Keratinocyte (primary cell): Measurements from ENCODE around the gene S100A7A. TPM values are rescaled to one million over a fixed set of nuclear protein-coding genes. Genes with fewer than 3 reads are reported as not detected.

Experiments
- DNase-seq: peaks from one replicate; pipeline ENCODE4 v3.0.0-alpha.2; 2011; ENCODE audit warnings: low read depth, missing footprints, low spot score
- FAIRE-seq: peaks from 2 replicates; lab custom pipeline; 2011; peaks lifted over from hg19 to GRCh38; lab: Jason Lieb, UNC
- H2AFZ ChIP-seq: 2 replicates; pipeline ENCODE4 v1.6.0; 2012; ENCODE audit warnings: low read length, control low read depth, inconsistent platforms; ENCODE audit not compliant: control insufficient read depth
- H3K27ac ChIP-seq: 2 replicates; pipeline ENCODE4 v1.5.1; 2011; ENCODE audit warnings: low read length; ENCODE audit not compliant: control insufficient read depth, insufficient read depth
- H3K27me3 ChIP-seq: 3 replicates; pipeline ENCODE4 v1.6.0; 2011; ENCODE audit warnings: low read length; ENCODE audit not compliant: control insufficient read depth, insufficient read depth; ENCODE audit errors: extremely low read depth
- H3K36me3 ChIP-seq, 2 experiments: 2 replicates in 1 of 2; 3 replicates in 1 of 2; pipeline ENCODE4 v1.5.1; 2011; ENCODE audit warnings: low read length in 2 of 2, mild to moderate bottlenecking in 1 of 2; ENCODE audit not compliant: control insufficient read depth in 2 of 2, insufficient read depth in 2 of 2; ENCODE audit errors: extremely low read depth in 1 of 2
- H3K4me1 ChIP-seq: 3 replicates; pipeline ENCODE4 v1.5.1; 2011; ENCODE audit warnings: low read length; ENCODE audit not compliant: control insufficient read depth, insufficient read depth; ENCODE audit errors: extremely low read depth
- H3K4me2 ChIP-seq: 3 replicates; pipeline ENCODE4 v1.6.0; 2011; ENCODE audit warnings: low read depth, low read length; ENCODE audit not compliant: control insufficient read depth, insufficient read depth; ENCODE audit errors: extremely low read depth
- H3K4me3 ChIP-seq, 3 experiments: fragments of 200-600 bp in 1 of 3; sonication (generic) in 1 of 3; 2 replicates in 2 of 3; 3 replicates in 1 of 3; pipeline ENCODE4 v1.5.1; 2011 to 2016; ENCODE audit warnings: low read length in 3 of 3, mild to moderate bottlenecking in 3 of 3, control low read depth in 2 of 3, inconsistent platforms in 1 of 3, low read depth in 1 of 3, mixed read lengths in 1 of 3, mixed run types in 1 of 3, moderate library complexity in 1 of 3; ENCODE audit not compliant: control insufficient read depth in 2 of 3, insufficient read depth in 2 of 3; ENCODE audit errors: extremely low read depth in 1 of 3
- H3K79me2 ChIP-seq: 2 replicates; pipeline ENCODE4 v1.6.0; 2012; ENCODE audit warnings: low read length; ENCODE audit not compliant: control insufficient read depth, insufficient read depth
- H3K9ac ChIP-seq: 3 replicates; pipeline ENCODE4 v1.6.0; 2011; ENCODE audit warnings: low read length; ENCODE audit not compliant: control insufficient read depth, insufficient read depth; ENCODE audit errors: extremely low read depth
- H3K9me1 ChIP-seq: 3 replicates; pipeline ENCODE4 v1.6.0; 2011; ENCODE audit warnings: low read length; ENCODE audit not compliant: control insufficient read depth, insufficient read depth; ENCODE audit errors: extremely low read depth
- H3K9me3 ChIP-seq: 2 replicates; pipeline ENCODE4 v1.5.1; 2012; ENCODE audit warnings: low read depth, low read length; ENCODE audit not compliant: control insufficient read depth
- H4K20me1 ChIP-seq: 3 replicates; pipeline ENCODE4 v1.6.0; 2011; ENCODE audit warnings: low read length; ENCODE audit not compliant: control insufficient read depth, insufficient read depth; ENCODE audit errors: extremely low read depth
- CTCF ChIP-seq, 3 experiments: IDR thresholded peaks in 1 of 3; conservative IDR thresholded peaks in 1 of 3; optimal IDR thresholded peaks in 1 of 3; 2 replicates in 2 of 3; 3 replicates in 1 of 3; pipeline versions ENCODE3 to v1.5.1; 2011; ENCODE audit warnings: low read length in 3 of 3, mild to moderate bottlenecking in 3 of 3, moderate library complexity in 2 of 3, control low read depth in 1 of 3, inconsistent platforms in 1 of 3; ENCODE audit not compliant: insufficient read depth in 2 of 3; ENCODE audit errors: extremely low read depth in 1 of 3
- EZH2 ChIP-seq: IDR thresholded peaks from one replicate; pipeline ENCODE4 v1.6.1; 2012; ENCODE audit warnings: inconsistent platforms, mild to moderate bottlenecking, low read length, moderate library complexity
- dilution Hi-C: fragments of 300-500 bp; cut with MboI; formaldehyde crosslinking; loops from one replicate; pipeline ENCODE4 v1.7.0; 2020; ENCODE audit warnings: low sequenced_read_pairs; ENCODE audit not compliant: extremely low pct_ligation_motif_present
- polyA plus RNA-seq, 5 experiments: library from polyadenylated mRNA; depleted of rRNA in 3 of 5; stranded (reverse) in 3 of 5; stranded (forward) in 1 of 5; unstranded in 1 of 5; fragments of >200 nt; gene quantifications; 1 replicate in 1 of 5; 2 replicates in 3 of 5; 3 replicates in 1 of 5; pipeline versions ENCODE4 v1.2.1 to v1.2.3, GENCODE V29; 2011 to 2012; ENCODE audit warnings: missing spikeins in 2 of 5, low read depth in 1 of 5, low replicate concordance in 1 of 5

Gene S100A7A
- polyA plus RNA-seq, 1 donor (not counting 4 experiments of a cell fraction or from before 2014, with no cell fraction given): not detected

- dilution Hi-C loops: no loop called here
- no peak for TF ChIP-seq EZH2
- TF ChIP-seq CTCF (optimal IDR thresholded peaks at IDR 0.05 in 1 of 3, IDR thresholded peaks at IDR 0.05 in 1 of 3, conservative IDR thresholded peaks at IDR 0.05 in 1 of 3; ENCODE audit: extremely low read depth in 1 of 3, insufficient read depth in 2 of 3, low read length in 3 of 3): no peak
Measured at GRCh38 chr1:153431002-153431401, 14.7 kb downstream of the S100A7A start.

GRCh38 chr1:153431427-153431826 is 15.1 kb downstream of the S100A7A start:
- DNase-seq: no peak
- dilution Hi-C loops: no loop called here
- no peak overlapping the region for H3K27ac ChIP-seq
- FAIRE-seq: no peak
- H3K4me3 ChIP-seq: no peak overlapping the region
- no peaks in the 10 kb centered on the region for H3K36me3 ChIP-seq
- H3K9ac ChIP-seq: no peak overlapping the region
- no peaks in the 10 kb centered on the region for H4K20me1 ChIP-seq
- no peaks in the 10 kb centered on the region for H3K79me2 ChIP-seq
- H3K9me3 ChIP-seq: no peaks in the 10 kb centered on the region
- H3K4me1 ChIP-seq: peaks cover 7% of the 10 kb centered on the region
- H3K27me3 ChIP-seq: peaks cover 13% of the 10 kb centered on the region
- TF ChIP-seq EZH2 (no peak), CTCF (optimal IDR thresholded peaks at IDR 0.05 in 1 of 3, IDR thresholded peaks at IDR 0.05 in 1 of 3, conservative IDR thresholded peaks at IDR 0.05 in 1 of 3; ENCODE audit: extremely low read depth in 1 of 3, insufficient read depth in 2 of 3, low read length in 3 of 3) (no peak)
- no peak overlapping the region for H2AFZ ChIP-seq
- no peaks in the 10 kb centered on the region for H3K9me1 ChIP-seq
- H3K4me2 ChIP-seq: no peak overlapping the region

More at GRCh38 chr1:153431002-153431401, 14.7 kb downstream of the S100A7A start:
- DNase-seq (no peak), FAIRE-seq (no peak)
- Histone ChIP-seq H3K27me3 (peaks cover 13% of the 10 kb centered on the region), H2AFZ (no peak overlapping the region), H3K9me1 (no peaks in the 10 kb centered on the region), H3K9ac (no peak overlapping the region), H4K20me1 (no peaks in the 10 kb centered on the region), H3K4me3 (no peak overlapping the region), H3K4me1 (peaks cover 7% of the 10 kb centered on the region), H3K27ac (no peak overlapping the region), H3K36me3 (no peaks in the 10 kb centered on the region), H3K9me3 (no peaks in the 10 kb centered on the region), H3K4me2 (no peak overlapping the region), H3K79me2 (no peaks in the 10 kb centered on the region)
